HG02798 (cell line): Measurements from ENCODE around the gene PMFBP1.

Experiments
- ATAC-seq: cut with Tn5 transposase; IDR thresholded peaks from one replicate; pipeline ENCODE4 v1.9.1; 2021; ENCODE audit warnings: mild to moderate bottlenecking; ENCODE audit not compliant: unreplicated experiment, poor library complexity

The PMFBP1 gene

GRCh38 chr16:72072514-72073342, 99.2 kb downstream of the PMFBP1 start:
- no peak for ATAC-seq
